HCT116 (cell line): ENCODE measurements around the gene COL16A1. TPM values are rescaled to one million over a fixed set of nuclear protein-coding genes. Genes with fewer than 3 reads are reported as not detected.

ENCODE experiments used
- ATAC-seq: fragments of 200-7000 bp; cut with Tn5 transposase; 2 replicates; pipeline ENCODE4 v1.9.1; 2020; ENCODE audit warnings: mild to moderate bottlenecking, moderate library complexity
- BruUV-seq: library from RNA; stranded (reverse); fragments of 400-500 nt; replicated peaks from 2 replicates; lab custom pipeline; 2021; lab: Mats Ljungman, UMichigan
- CTCF ChIA-PET: fragments of 300-600 bp; sonication (Branson Sonifier 250); formaldehyde crosslinking; loops from one replicate; lab custom pipeline; 2021; ENCODE audit warnings: antibody characterized with exemption; lab: Charles Lee
- POLR2A ChIA-PET: fragments of 300-600, 350-600 bp; sonication (Branson Sonifier 250); formaldehyde crosslinking; loops from one replicate; lab custom pipeline; 2021; ENCODE audit warnings: antibody characterized with exemption; lab: Charles Lee
- RAD21 ChIA-PET, 2 experiments: fragments of 300-600 bp; sonication (Branson Sonifier 250); formaldehyde crosslinking; loops; one replicate each; lab custom pipeline; 2023; ENCODE audit warnings: low total read pairs in 2 of 2; ENCODE audit not compliant: uncharacterized antibody in 2 of 2, unreplicated experiment in 2 of 2, low non-redundant PET in 1 of 2; lab: Charles Lee
- DNase-seq: peaks from one replicate; pipeline ENCODE4 v3.0.0-alpha.2; 2010; ENCODE audit warnings: low read depth, low spot score
- H2AFZ ChIP-seq: fragments of 200-600 bp; shearing (Covaris generic), sonication (generic); 2 replicates; pipeline ENCODE4 v1.6.1; 2017; ENCODE audit warnings: low read depth, mixed run types, mixed read lengths, antibody characterized with exemption, low read length; ENCODE audit not compliant: poor library complexity, severe bottlenecking
- H3K27ac ChIP-seq: 2 replicates; pipeline ENCODE4 v1.5.1; 2012; ENCODE audit warnings: low read depth, low read length
- H3K27me3 ChIP-seq: fragments of 200-600 bp; sonication (generic); 2 replicates; pipeline ENCODE4 v1.6.1; 2016; ENCODE audit warnings: mixed run types, low read length, mixed read lengths; ENCODE audit not compliant: insufficient read depth
- H3K36me3 ChIP-seq, 2 experiments: fragments of 200-500 bp in 1 of 2; fragments of 200-600 bp in 1 of 2; sonication (Bioruptor generic) in 1 of 2; sonication (generic) in 1 of 2; 2 replicates each; pipeline versions ENCODE4 v1.5.1 to v1.6.1; 2014 to 2016; ENCODE audit warnings: low read length in 2 of 2, inconsistent platforms in 1 of 2, mixed read lengths in 1 of 2, mixed run types in 1 of 2; ENCODE audit not compliant: insufficient read depth in 2 of 2, control insufficient read depth in 1 of 2
- H3K4me1 ChIP-seq, 2 experiments: fragments of 200-600 bp in 1 of 2; sonication (generic) in 1 of 2; 2 replicates each; pipeline versions ENCODE4 v1.5.1 to v1.6.1; 2012 to 2017; ENCODE audit warnings: low read length in 2 of 2, inconsistent platforms in 1 of 2, mild to moderate bottlenecking in 1 of 2, mixed read lengths in 1 of 2, mixed run types in 1 of 2, moderate library complexity in 1 of 2; ENCODE audit not compliant: insufficient read depth in 2 of 2, control insufficient read depth in 1 of 2
- H3K4me2 ChIP-seq: fragments of 200-600 bp; sonication (generic); 2 replicates; pipeline ENCODE4 v1.6.1; 2017; ENCODE audit warnings: mixed run types, low read length, mixed read lengths
- H3K4me3 ChIP-seq, 2 experiments: fragments of 200-600 bp in 1 of 2; sonication (generic) in 1 of 2; replicated peaks in 1 of 2; 2 replicates each; pipeline ENCODE4 v1.5.1; 2011 to 2016; ENCODE audit warnings: low read length in 2 of 2, control low read depth in 1 of 2, low read depth in 1 of 2, mild to moderate bottlenecking in 1 of 2, mixed read lengths in 1 of 2, mixed run types in 1 of 2
- H3K79me2 ChIP-seq: fragments of 200-600 bp; sonication (generic); 2 replicates; pipeline ENCODE4 v1.6.1; 2017; ENCODE audit warnings: mild to moderate bottlenecking, mixed run types, low read length, moderate library complexity, mixed read lengths; ENCODE audit not compliant: insufficient read depth
- H3K9ac ChIP-seq: fragments of 200-600 bp; sonication (generic); 2 replicates; pipeline ENCODE4 v1.6.1; 2016; ENCODE audit warnings: low read length, mixed read lengths
- H3K9me2 ChIP-seq: fragments of 200-600 bp; sonication (generic), shearing (Covaris generic); 2 replicates; pipeline ENCODE4 v1.6.1; 2017; ENCODE audit warnings: mixed run types, mild to moderate bottlenecking, moderate library complexity; ENCODE audit not compliant: insufficient read depth
- H3K9me3 ChIP-seq, 2 experiments: fragments of 200-500 bp in 1 of 2; fragments of 200-600 bp in 1 of 2; sonication (Bioruptor generic) in 1 of 2; sonication (generic) in 1 of 2; 2 replicates each; pipeline ENCODE4 v1.6.1; 2014 to 2017; ENCODE audit warnings: low read length in 2 of 2, mixed read lengths in 2 of 2, inconsistent platforms in 1 of 2, low read depth in 1 of 2, mild to moderate bottlenecking in 1 of 2, mixed run types in 1 of 2, moderate library complexity in 1 of 2; ENCODE audit not compliant: control insufficient read depth in 1 of 2, insufficient read depth in 1 of 2
- H4K20me1 ChIP-seq: fragments of 200-600 bp; sonication (generic), shearing (Covaris generic); 2 replicates; pipeline ENCODE4 v1.6.1; 2017; ENCODE audit warnings: mixed run types, mild to moderate bottlenecking, moderate library complexity; ENCODE audit not compliant: insufficient read depth
- ATF3 ChIP-seq: IDR thresholded peaks from 2 replicates; pipeline ENCODE4 v1.6.1; 2012
- EZH2 ChIP-seq: fragments of 200-600 bp; sonication (generic); IDR thresholded peaks from 2 replicates; pipeline ENCODE4 v1.6.1; 2017; ENCODE audit warnings: antibody characterized with exemption, mixed run types
- FOSL1 ChIP-seq: IDR thresholded peaks from 2 replicates; pipeline ENCODE4 v1.6.1; 2012; ENCODE audit warnings: low read depth
- JUND ChIP-seq: IDR thresholded peaks from 2 replicates; pipeline ENCODE4 v1.6.1; 2012
- MAX ChIP-seq: IDR thresholded peaks from 2 replicates; pipeline ENCODE4 v1.6.1; 2012
- POLR2A ChIP-seq: IDR thresholded peaks from 2 replicates; pipeline ENCODE4 v1.7.0; 2011; ENCODE audit warnings: borderline replicate concordance; ENCODE audit not compliant: insufficient read depth, insufficient read length; ENCODE audit errors: extremely low read depth
- POLR2AphosphoS5 ChIP-seq: IDR thresholded peaks from 2 replicates; pipeline ENCODE4 v1.6.1; 2011; ENCODE audit warnings: mild to moderate bottlenecking, low read depth, low read length, moderate library complexity
- RAD21 ChIP-seq: IDR thresholded peaks from 2 replicates; pipeline ENCODE4 v1.6.1; 2012; ENCODE audit warnings: low read depth, mild to moderate bottlenecking
- REST ChIP-seq: IDR thresholded peaks from 2 replicates; pipeline ENCODE4 v1.6.1; 2012; ENCODE audit warnings: low read depth
- SIN3A ChIP-seq: IDR thresholded peaks from 2 replicates; pipeline ENCODE4 v1.6.1; 2012; ENCODE audit warnings: low read depth
- SRF ChIP-seq: IDR thresholded peaks from 2 replicates; pipeline ENCODE4 v1.6.1; 2012; ENCODE audit warnings: low read depth
- ZBTB33 ChIP-seq: IDR thresholded peaks from 2 replicates; pipeline ENCODE4 v1.6.1; 2011; ENCODE audit warnings: mild to moderate bottlenecking, low read length, moderate library complexity; ENCODE audit not compliant: insufficient replicate concordance; ENCODE audit errors: extremely low read depth
- ZFX ChIP-seq: fragments of 450-650 bp; IDR thresholded peaks from 2 replicates; pipeline ENCODE4 v1.6.1; 2017
- intact Hi-C: fragments of 100-400 bp; cut with micrococcal nuclease; formaldehyde crosslinking; loops from 2 replicates; pipeline ENCODE4 v1.10.0; 2022
- total RNA-seq: library from RNA; stranded (reverse); gene quantifications from one replicate; pipeline ENCODE4 v1.2.1, GENCODE V29; 2021; ENCODE audit not compliant: unreplicated experiment

Gene COL16A1
- total RNA-seq, 1 experiment from 2014 or later, result 2.2 TPM

DNA sequence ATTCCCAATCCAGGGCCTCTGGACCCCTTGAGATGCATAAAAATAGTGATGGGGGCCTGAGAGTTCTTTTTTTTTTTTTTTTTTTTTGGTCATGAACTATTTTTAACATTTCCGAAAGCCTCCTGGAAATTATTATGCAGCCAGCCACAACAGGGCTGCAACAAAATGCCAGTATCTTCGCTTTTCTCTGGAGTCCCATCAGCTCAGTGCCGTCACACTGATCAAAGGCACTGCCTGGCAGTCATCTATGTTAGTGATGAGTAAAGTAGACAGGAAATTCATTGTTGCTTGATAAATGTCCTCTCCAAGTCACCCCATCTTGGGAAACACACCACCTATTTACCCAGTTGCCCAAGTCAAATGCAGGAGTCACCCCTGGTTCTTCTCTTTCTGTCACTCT lies 43.9 kb downstream of the COL16A1 start:
- H3K9me2 ChIP-seq, result no peaks in the 10 kb centered on the region
- no peak overlapping the region for H3K4me2 ChIP-seq
- CTCF ChIA-PET, result interaction anchor here (1.1 kb wide), 1 partner anchor 86 kb away, joined by 3 read pairs; no protein-coding TSS in a partner anchor
- H3K4me1 ChIP-seq, result no peaks in the 10 kb centered on the region
- no TSS peak for BruUV-seq
- H3K4me3 ChIP-seq, result no peak overlapping the region
- DNase-seq (no peak), ATAC-seq (no peak)
- no peak overlapping the region for H3K27ac ChIP-seq
- H4K20me1 ChIP-seq, result no peaks in the 10 kb centered on the region
- no peaks in the 10 kb centered on the region for H3K27me3 ChIP-seq
- H3K9me3 ChIP-seq, result no peaks in the 10 kb centered on the region
- no peak overlapping the region for H2AFZ ChIP-seq
- RAD21 ChIA-PET, result no interaction called here
- intact Hi-C loops, result loop anchor here (10.0 kb wide), 1 partner anchor 305 kb away; no protein-coding TSS in a partner anchor
- TF ChIP-seq POLR2AphosphoS5 (no peak), REST (no peak), SIN3A (no peak), POLR2A (no peak), JUND (no peak), EZH2 (no peak), ZFX (no peak), FOSL1 (no peak), ATF3 (no peak), RAD21 (no peak), ZBTB33 (no peak), SRF (no peak), MAX (no peak)
- H3K36me3 ChIP-seq, result no peaks in the 10 kb centered on the region
- POLR2A ChIA-PET, result no interaction called here
- H3K79me2 ChIP-seq, result no peaks in the 10 kb centered on the region
- H3K9ac ChIP-seq, result no peak overlapping the region
